Daoy (cell line): ENCODE data around the gene ARHGEF17. TPM values are rescaled to one million over a fixed set of nuclear protein-coding genes. Genes with fewer than 3 reads are reported as not detected.
"Not testable (repeated sequence)": the region's sequence is repeated elsewhere in the genome, so short reads cannot be mapped to it uniquely, and the experiment has no call there.

Experiments used
- DNase-seq: peaks from one replicate; pipeline ENCODE4 v3.0.0-alpha.2; 2015; ENCODE audit warnings: low read depth
- total RNA-seq: library from RNA; depleted of rRNA; stranded (reverse); fragments of >200 nt; shearing (Covaris generic); gene quantifications from 2 replicates; pipeline ENCODE4 v1.2.3, GENCODE V29; 2014; rRNA removed

Gene ARHGEF17
- 4.7 and 6.0 TPM in 2 replicates for total RNA-seq

DNA sequence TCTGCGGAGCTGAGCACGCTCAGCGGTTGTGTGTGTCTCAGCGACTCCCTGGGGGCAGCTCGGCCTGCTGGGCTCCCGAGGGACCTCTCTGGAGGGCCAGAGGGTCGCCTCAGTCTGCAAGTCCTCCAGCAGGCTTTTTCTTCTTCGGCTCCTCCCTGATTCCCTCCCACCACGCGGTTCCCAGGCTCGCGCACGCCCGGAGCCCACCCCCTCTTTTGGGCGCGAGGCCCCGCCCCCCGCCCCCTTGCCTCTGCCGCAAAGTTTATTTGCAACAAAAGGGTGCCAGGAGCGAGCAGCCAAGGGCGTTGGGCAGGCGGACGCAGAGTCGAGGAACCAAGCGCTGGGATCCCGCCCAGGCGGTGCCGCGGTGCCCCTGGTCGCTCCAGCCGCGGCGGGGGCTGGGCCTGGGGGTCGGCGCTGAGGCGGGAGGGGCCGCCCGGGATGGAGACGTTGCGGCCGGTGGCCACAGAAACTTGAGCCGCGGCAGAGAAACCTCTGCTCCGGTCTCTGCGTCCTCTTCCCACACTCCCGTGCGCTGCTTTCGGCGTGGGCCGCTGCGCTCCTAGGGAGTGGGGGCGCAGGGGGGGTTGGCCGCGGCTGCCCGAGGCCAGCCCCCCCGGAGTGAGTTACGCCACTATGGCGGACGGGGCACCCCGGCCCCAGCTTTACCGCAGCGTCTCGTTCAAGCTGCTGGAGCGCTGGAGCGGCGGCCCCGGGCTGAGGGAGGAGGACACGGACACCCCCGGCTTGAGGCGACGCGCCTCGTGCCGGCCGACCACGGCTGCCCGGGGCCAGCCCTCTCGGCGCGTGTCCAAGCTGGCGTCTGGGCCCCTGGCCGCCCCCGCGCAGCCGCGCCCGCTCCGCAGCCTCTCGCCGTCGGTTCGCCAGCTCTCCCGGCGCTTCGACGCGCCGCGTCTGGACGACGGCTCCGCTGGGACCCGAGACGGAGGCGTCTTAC lies at the start of gene ARHGEF17:
Gene ARHGEF17 (plus strand): TSS at position 274 of the 958 bp plus-strand sequence. CDS start 363 bp downstream, at position 637.
- DNase-seq, result peak; percentile 84

- no peak for DNase-seq
These were observed 48.5 kb upstream of the ARHGEF17 start for GRCh38 chr11:73259406-73260126.

DNA sequence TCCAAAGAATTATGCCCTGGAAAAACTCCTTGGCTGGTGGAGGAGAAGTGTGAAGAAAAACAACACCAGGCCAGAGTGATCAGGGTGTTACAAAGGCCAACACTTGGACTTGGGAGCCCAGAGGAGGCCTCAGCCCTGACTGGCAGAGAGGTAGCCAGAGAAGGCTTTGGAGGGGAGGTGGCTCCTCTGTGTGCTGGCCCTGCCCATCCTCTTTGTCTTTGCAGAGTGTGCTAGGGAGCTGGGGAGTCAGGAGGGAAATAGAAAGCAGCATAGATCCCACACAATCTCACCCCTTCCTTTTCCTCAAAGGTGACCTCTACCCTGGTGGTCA lies 48.0 kb upstream of the ARHGEF17 start:
- DNase-seq, result no peak

- DNase-seq, result no peak
These were observed 45.1 kb upstream of the ARHGEF17 start for GRCh38 chr11:73262851-73263495.

- no peak for DNase-seq
These were observed 44.4 kb upstream of the ARHGEF17 start for GRCh38 chr11:73263640-73264039.

- DNase-seq, result no peak
These were observed 42.7 kb upstream of the ARHGEF17 start for GRCh38 chr11:73265278-73265810.

DNA sequence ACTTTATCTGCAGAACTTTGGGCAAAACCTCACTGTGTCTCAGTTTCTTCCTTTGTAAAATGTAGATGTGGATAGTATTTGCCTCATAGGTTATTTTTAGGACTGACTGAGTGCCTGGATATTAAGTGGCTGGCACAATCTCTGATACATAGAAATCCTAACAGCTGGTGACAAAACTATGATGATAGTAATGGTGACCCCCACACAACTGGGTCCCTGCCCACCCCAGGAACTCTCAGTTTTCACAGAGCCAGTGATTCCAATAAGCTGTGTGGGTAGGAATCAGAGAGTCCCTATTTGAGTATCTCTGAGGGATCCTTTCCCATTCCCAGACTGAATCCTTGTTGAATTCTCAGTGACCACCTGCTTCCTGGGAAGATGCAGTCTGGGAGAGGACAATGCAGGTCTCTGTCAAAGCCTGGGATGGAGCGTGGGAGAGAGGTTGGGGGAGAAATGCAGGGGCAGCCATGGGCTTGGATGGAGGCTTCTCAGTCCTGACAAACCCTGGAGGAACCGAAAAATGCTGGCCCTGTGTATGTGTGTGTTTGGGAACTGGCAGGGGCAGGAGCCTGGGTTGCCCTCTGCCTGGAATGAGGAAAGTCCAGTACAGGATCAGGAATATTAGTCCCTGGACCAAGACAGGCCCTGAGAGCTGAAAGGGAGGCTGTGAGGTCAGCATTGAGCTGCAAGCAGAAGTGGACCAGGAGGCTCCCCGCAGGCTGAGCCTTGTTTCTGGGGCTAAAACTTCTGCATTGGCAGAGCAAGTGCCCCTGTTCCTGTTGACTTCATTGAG lies 42.0 kb upstream of the ARHGEF17 start:
- DNase-seq, result no peak

- DNase-seq, result no peak
These were observed 41.4 kb upstream of the ARHGEF17 start for GRCh38 chr11:73266646-73267020.

DNA sequence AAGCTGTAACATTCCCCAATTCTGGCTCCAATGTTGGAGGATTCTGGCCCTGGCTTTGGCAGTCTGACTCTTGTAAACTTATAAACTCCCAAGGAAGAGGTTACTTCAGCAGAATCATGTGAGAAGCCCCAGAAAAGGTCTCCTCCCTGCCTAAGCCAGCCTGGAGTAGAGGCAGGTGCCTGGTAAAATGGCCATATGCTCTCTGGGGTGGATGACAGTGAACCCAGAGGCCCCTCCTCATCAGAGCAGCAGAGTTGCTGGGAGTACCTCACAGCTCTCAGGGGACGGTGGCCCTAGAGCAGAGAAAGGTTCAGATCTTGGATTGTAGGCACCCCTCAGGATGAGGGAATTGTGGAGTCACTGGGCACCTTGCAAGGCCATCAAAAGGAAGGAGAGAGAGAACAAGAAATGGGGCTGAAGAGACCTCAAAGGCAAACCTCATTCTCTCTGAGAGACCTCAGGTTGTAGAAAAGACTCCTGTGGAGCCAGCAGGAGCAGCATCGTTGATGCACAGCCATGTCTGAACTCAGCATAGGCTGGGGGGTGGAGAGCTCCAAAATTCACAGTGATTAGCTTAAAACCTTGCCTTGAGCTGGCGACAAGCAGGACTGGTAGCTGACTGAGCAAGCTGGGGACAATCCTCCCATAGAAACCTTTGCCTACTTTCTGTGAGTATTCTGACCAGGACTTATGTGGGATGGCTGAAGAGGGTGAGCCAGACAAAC lies 40.8 kb upstream of the ARHGEF17 start:
- DNase-seq, result no peak

DNA sequence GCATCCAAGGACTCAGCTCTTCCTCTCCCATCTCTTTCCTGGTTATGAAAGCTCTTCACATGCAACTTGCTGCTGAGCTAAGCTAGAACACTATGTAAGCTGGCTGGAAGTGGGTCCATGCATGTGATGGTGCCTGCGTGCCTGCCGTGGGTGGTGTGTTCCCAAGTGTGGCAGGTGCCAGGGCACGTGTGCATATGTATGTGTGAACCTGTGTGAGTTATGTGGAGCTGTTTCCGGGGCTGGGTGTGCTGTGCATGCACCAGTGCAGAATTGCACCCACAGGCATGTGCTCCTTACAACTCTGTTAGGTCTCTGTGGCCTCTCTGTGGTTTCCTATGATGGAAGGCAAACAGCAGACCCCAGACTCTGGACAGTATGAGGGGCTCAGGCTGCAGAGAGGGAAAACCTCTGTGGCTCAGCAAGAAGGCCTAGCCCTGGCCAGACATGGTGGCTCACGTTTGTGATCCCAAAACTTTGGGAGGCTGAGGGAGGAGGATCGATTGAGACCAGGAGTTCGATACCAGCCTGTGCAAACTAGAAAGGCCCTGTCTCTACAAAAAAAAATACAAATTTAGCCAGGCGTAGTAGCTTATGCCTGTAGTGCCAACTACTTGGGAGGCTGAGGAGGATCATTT lies 40.1 kb upstream of the ARHGEF17 start:
- DNase-seq, result no peak

- DNase-seq, result no peak
These were observed 39.3 kb upstream of the ARHGEF17 start for GRCh38 chr11:73268671-73269271.

DNA sequence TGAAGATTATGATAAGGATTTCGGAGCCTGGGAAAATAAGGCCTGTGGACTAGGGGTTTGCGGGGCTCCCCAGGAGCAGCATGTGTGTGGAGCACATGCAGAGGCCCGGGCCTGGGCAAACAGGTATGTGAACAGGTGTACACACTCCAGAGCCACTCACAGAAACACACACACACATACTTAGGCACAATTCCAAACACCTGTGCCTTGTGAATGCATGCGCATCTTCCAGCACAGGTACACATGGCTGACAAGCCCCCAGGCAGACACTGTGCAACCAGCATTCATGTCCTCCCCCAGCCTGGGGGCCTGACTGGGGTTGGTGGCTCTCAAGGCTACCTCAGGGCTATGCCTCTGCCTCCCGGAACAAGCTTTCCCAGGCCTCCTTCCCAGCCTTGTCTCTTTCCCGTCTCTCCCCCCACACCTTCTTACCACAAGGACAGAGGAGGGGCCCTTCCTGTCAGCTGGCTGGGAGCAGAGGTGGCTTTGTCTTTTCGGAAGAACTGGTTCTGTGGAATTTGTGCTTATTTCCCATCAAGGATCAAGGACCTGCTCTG lies 38.5 kb upstream of the ARHGEF17 start:
- no peak for DNase-seq

GRCh38 chr11:73270016-73270854 lies 37.8 kb upstream of the ARHGEF17 start:
- no peak for DNase-seq

DNA sequence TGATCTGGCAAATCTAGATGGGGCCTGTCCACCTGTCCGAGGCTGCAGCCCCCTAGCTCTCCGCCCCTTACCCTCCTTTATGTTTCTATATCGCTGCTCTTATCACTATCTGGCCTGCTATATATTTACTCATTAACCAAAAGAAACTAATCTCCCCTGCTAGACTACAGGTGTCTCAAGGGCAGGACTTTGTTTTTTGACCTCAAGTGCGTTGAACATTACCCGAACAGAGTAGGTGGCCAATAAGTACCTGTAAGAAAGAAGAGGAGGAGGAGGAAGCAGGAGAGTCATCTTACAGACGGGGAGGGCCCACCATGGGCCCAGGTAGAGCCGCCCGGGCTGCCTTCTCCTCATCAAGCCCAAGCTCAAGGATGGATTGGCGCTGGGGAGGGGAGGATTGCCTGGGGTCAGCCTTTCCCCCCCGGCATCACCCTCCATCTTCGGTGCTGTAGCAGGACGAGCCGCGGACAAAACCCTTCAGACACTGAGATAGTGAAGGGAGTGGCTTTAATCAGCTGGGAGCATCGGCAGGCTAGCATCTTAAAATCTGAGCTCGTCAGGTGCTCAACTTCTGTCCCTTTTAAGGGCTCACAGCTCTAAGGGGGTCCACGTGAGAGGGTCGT lies 37.1 kb upstream of the ARHGEF17 start:
- no peak for DNase-seq

GRCh38 chr11:73271478-73271865 lies 36.6 kb upstream of the ARHGEF17 start:
- not testable (repeated sequence) for DNase-seq

- peak; percentile 81 for DNase-seq
These were observed 36.0 kb upstream of the ARHGEF17 start, which contains the start of gene P2RY6 for GRCh38 chr11:73271936-73272679. Gene P2RY6 (plus strand): TSS chr11:73272338. CDS start chr11:73296519, 24,181 bp downstream.

DNA sequence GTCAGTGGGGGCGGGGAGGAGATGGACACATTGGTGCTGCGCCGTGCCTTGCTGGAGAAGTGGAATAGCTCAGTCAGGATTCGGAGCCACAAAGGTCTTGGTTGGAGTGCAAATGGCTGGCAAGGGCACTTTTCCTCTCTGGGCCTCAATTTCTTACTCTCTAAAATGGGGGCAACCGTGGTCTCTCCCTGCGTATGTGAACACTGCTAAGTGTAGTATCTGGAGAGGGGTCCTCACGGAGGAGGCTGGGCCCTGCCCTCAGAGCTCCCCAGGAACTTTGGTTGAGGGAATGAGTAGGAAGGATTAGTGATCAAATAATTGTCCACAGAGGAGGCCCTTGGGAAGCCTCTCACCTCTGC lies 35.4 kb upstream of the ARHGEF17 start:
- DNase-seq, result no peak
